Osteoblast (primary cell): Measurements from ENCODE around the gene EI24. TPM values are rescaled to one million over a fixed set of nuclear protein-coding genes. Genes with fewer than 3 reads are reported as not detected.

Experiments used
- DNase-seq: peaks from one replicate; pipeline ENCODE4 v3.0.0; 2011; ENCODE audit warnings: low spot score, mixed read lengths; ENCODE audit not compliant: insufficient read length; ENCODE audit errors: missing footprints
- H2AFZ ChIP-seq: 2 replicates; pipeline ENCODE4 v1.6.0; 2011; ENCODE audit warnings: mild to moderate bottlenecking, low read length
- H3K27ac ChIP-seq: 2 replicates; pipeline ENCODE4 v1.5.1; 2011; ENCODE audit warnings: mild to moderate bottlenecking, low read depth, low read length, moderate library complexity
- H3K27me3 ChIP-seq: 2 replicates; pipeline ENCODE4 v1.6.0; 2012; ENCODE audit warnings: mild to moderate bottlenecking, control low read depth, inconsistent platforms, low read length, moderate library complexity; ENCODE audit not compliant: insufficient read depth
- H3K36me3 ChIP-seq: 2 replicates; pipeline ENCODE4 v1.5.1; 2011; ENCODE audit warnings: mild to moderate bottlenecking, low read length, control low read depth, moderate library complexity; ENCODE audit not compliant: insufficient read depth
- H3K4me1 ChIP-seq: 2 replicates; pipeline ENCODE4 v1.5.1; 2011; ENCODE audit warnings: mild to moderate bottlenecking, low read length, control low read depth, moderate library complexity; ENCODE audit not compliant: insufficient read depth
- H3K4me2 ChIP-seq: 2 replicates; pipeline ENCODE4 v1.6.0; 2011; ENCODE audit warnings: mild to moderate bottlenecking, low read length; ENCODE audit not compliant: insufficient read depth
- H3K4me3 ChIP-seq: fragments of 200-600 bp; sonication (generic); 3 replicates; pipeline ENCODE4 v1.5.1; 2012; ENCODE audit warnings: mild to moderate bottlenecking, low read length, inconsistent platforms; ENCODE audit not compliant: insufficient read depth
- H3K79me2 ChIP-seq: 2 replicates; pipeline ENCODE4 v1.6.0; 2012; ENCODE audit warnings: mild to moderate bottlenecking, low read length, control low read depth, inconsistent platforms; ENCODE audit not compliant: insufficient read depth
- H3K9me3 ChIP-seq: 2 replicates; pipeline ENCODE4 v1.5.1; 2011; ENCODE audit warnings: low read depth, low read length, control low read depth
- H4K20me1 ChIP-seq: 2 replicates; pipeline ENCODE4 v1.6.0; 2012; ENCODE audit warnings: mild to moderate bottlenecking, low read length, control low read depth; ENCODE audit not compliant: insufficient read depth
- CTCF ChIP-seq: IDR thresholded peaks from 2 replicates; pipeline ENCODE4 v1.5.1; 2011; ENCODE audit warnings: mild to moderate bottlenecking, low read depth, low read length, moderate library complexity; ENCODE audit errors: extremely low read depth
- total RNA-seq: library from RNA; depleted of rRNA; stranded (reverse); fragments of >200 nt; gene quantifications from 2 replicates; pipeline ENCODE4 v1.2.3, GENCODE V29; 2012

Gene EI24
- total RNA-seq, 1 donor, result 76.0 TPM

DNA sequence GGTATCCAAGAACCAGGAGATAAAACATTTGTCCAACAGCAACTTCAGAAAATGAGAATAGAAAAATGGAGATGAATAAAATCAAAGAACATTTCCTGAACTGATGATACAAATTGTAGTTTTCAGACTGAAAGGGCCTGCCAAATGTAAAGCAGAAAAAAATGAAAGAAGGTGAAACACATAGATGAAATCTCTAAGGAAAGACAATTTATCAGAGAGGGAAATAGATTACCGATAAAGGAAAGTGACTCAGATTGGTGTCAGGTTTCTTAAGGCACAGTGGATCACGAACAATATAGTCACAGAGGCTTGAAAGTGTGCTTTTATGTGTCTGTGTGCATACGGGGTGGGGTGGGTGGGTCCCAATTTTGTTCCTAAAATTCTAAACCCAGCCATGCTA, 19.2 kb downstream of the EI24 start:
- peaks cover 6% of the 10 kb centered on the region for H3K4me1 ChIP-seq
- peaks cover 14% of the 10 kb centered on the region for H3K36me3 ChIP-seq
- DNase-seq, result no peak
- H4K20me1 ChIP-seq, result no peaks in the 10 kb centered on the region
- H3K4me2 ChIP-seq, result peak overlapping the region; percentile 45
- no peak overlapping the region for H3K4me3 ChIP-seq
- TF ChIP-seq CTCF, result no peak
- peaks cover 14% of the 10 kb centered on the region for H3K79me2 ChIP-seq
- no peaks in the 10 kb centered on the region for H3K27me3 ChIP-seq
- H3K9me3 ChIP-seq, result no peaks in the 10 kb centered on the region
- H2AFZ ChIP-seq, result peak overlapping the region; percentile 27
- H3K27ac ChIP-seq, result no peak overlapping the region

DNA sequence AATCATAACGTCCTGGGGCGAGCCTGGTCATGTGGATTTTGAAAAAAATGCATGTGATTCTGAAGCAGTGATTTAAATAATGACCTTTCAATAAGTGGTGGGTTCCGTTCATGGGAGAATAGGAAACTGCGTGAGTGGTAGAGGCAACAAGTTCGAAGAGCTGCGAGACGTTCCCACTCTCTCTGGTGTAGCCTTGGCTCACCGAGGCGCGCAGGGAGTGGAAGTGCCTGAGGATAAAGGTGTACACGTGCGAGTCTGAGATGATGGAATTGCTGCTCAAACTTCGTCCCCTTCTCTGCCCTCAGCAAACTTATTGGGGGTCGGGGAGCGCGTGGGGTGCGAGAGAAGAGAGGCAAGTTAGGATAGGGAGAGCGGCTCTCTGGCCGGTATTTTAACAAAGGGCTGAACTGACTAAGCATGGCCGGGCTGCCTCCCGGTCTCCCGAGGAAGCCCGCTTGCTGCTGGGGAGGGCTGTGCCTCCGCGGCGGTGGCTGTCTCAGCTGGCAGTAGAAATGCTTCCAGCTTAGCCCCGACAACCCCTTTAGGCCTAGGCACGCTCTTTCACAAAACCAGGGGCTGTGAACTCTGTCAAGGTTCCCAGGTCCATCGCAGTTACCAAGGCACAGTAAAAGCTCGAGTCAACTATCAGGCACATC, 22.5 kb downstream of the EI24 start:
- H3K4me1 ChIP-seq, result peaks cover 13% of the 10 kb centered on the region
- H3K36me3 ChIP-seq, result no peaks in the 10 kb centered on the region
- no peak for TF ChIP-seq CTCF
- peaks cover 46% of the 10 kb centered on the region for H3K79me2 ChIP-seq
- peak overlapping the region; percentile 87 for H3K4me3 ChIP-seq
- H3K4me2 ChIP-seq, result peak overlapping the region; percentile 98
- peaks cover 7% of the 10 kb centered on the region for H4K20me1 ChIP-seq
- peak; percentile 65 for DNase-seq
- peak overlapping the region; percentile 99 for H3K27ac ChIP-seq
- no peaks in the 10 kb centered on the region for H3K27me3 ChIP-seq
- peak overlapping the region; percentile 98 for H2AFZ ChIP-seq
- no peaks in the 10 kb centered on the region for H3K9me3 ChIP-seq

DNA sequence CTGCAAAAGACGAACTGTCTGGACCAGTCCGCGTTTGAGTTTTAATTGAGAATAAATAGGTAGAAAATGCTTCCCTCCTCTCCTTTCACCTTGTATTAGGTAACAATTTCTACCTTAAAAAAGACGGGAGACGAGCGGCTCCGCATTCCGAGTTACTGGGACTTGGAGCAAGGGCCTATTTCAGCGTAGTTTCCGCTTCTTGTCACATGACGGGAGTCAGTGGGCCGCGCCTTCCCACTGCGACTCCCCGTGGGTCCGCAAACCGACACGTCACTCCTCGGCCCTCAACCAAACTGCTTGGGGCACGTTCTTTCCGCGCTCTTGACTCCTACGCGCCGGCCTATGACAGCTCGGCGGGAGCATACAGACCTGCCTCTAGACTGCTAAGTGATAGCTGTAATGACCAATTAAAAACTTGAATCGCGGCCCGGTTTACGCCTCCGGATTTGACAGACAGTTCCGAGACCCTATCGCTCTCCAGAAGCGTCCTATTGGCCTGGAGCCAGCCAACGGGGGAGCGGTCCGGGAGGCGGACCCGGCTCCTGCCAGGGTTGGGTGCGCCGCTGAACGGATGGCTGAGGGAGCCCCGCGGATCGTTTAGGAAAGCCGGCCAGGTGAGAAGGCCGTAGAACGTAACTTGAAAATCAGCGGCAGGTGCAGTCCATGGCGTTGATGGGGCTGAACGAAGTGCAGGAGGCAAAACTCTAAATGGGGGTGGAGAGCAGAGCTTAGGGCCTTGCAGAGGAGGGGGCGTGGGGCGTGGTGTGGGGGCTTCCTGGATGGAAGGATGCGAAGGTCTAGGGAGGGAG, 23.2 kb downstream of the EI24 start, which contains the start of gene STT3A:
Gene STT3A (plus strand): TSS at position 548 of the 809 bp plus-strand sequence. CDS start 3,064 bp downstream, outside the sequence.
- no peak for TF ChIP-seq CTCF
- peak; percentile 97 for DNase-seq
- Histone ChIP-seq H3K27me3 (no peaks in the 10 kb centered on the region), H3K4me1 (peaks cover 13% of the 10 kb centered on the region), H2AFZ (peak within 1 kb of the TSS; percentile 98), H3K4me2 (peak within 1 kb of the TSS; percentile 98), H3K27ac (peak within 1 kb of the TSS; percentile 99), H4K20me1 (peaks cover 7% of the 10 kb centered on the region), H3K9me3 (no peaks in the 10 kb centered on the region), H3K4me3 (peak within 1 kb of the TSS; percentile 87), H3K36me3 (peaks cover 4% of the 10 kb centered on the region), H3K79me2 (peaks cover 54% of the 10 kb centered on the region)
